ENCODE data around the gene CLEC17A.
"Not testable (repeated sequence)": the region's sequence is repeated elsewhere in the genome, so short reads cannot be mapped to it uniquely, and the experiment has no call there.

The CLEC17A gene

GRCh38 chr19:14616407-14616806, 33.5 kb downstream of the CLEC17A start:
- Mint-ChIP-seq H3K4me1 (ENCODE audit: low read depth) (peaks cover 36% of the 10 kb centered on the region), H3K27me3 (no peaks in the 10 kb centered on the region), H3K9me3 (peaks cover 15% of the 10 kb centered on the region), H3K4me3 (no peak overlapping the region), H3K36me3 (ENCODE audit: low read depth) (no peaks in the 10 kb centered on the region), H3K27ac (peak overlapping the region; percentile 2)
- intact Hi-C loops (cut with micrococcal nuclease): no loop called here

- intact Hi-C loops (cut with micrococcal nuclease): no loop called here
- Mint-ChIP-seq H3K36me3 (ENCODE audit: low read depth) (no peaks in the 10 kb centered on the region), H3K27me3 (no peaks in the 10 kb centered on the region), H3K4me3 (no peak overlapping the region), H3K4me1 (ENCODE audit: low read depth) (peaks cover 29% of the 10 kb centered on the region), H3K27ac (no peak overlapping the region), H3K9me3 (peaks cover 15% of the 10 kb centered on the region)
Measured at GRCh38 chr19:14619404-14619803, 36.5 kb downstream of the CLEC17A start.

DNA sequence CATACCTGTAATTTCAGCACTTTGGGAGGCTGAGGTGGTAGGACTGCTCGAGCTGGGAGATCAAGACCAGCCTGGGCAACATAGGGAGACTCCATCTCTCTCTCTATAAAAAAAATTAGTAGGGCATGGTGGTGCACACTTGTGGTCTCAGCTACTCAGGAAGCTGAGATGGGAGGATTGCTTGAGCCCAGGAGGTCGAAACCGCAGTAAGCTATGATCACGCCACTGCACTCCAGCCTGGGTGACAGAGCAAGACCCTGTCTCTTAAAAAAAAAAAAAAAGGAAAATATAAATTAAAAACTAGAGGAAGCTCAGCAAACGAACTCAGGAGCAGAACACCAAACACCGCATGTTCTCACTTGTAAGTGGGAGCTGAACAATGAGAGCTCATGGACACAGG, 41.6 kb downstream of the CLEC17A start:
- intact Hi-C loops (cut with micrococcal nuclease); H3K4me1 Mint-ChIP-seq (ENCODE audit: low read depth); H3K27ac Mint-ChIP-seq; H3K27me3 Mint-ChIP-seq; H3K36me3 Mint-ChIP-seq (ENCODE audit: low read depth); H3K4me3 Mint-ChIP-seq: not testable (repeated sequence)
- peaks cover 12% of the 10 kb centered on the region for H3K9me3 Mint-ChIP-seq

GRCh38 chr19:14629557-14629956, 46.7 kb downstream of the CLEC17A start:
- intact Hi-C loops (cut with micrococcal nuclease): no loop called here

GRCh38 chr19:14632286-14632685, 49.4 kb downstream of the CLEC17A start:
- H3K9me3 Mint-ChIP-seq: peaks cover 10% of the 10 kb centered on the region
- no peak overlapping the region for H3K4me3 Mint-ChIP-seq
- peaks cover 3% of the 10 kb centered on the region for H3K27me3 Mint-ChIP-seq
- no peaks in the 10 kb centered on the region for H3K36me3 Mint-ChIP-seq (ENCODE audit: low read depth)
- H3K4me1 Mint-ChIP-seq (ENCODE audit: low read depth): peaks cover 11% of the 10 kb centered on the region
- H3K27ac Mint-ChIP-seq: no peak overlapping the region
- intact Hi-C loops (cut with micrococcal nuclease): no loop called here

More at GRCh38 chr19:14629557-14629956, 46.7 kb downstream of the CLEC17A start:
- Mint-ChIP-seq H3K27ac (no peak overlapping the region), H3K9me3 (peaks cover 10% of the 10 kb centered on the region), H3K4me3 (no peak overlapping the region), H3K4me1 (ENCODE audit: low read depth) (peaks cover 5% of the 10 kb centered on the region), H3K27me3 (no peaks in the 10 kb centered on the region), H3K36me3 (ENCODE audit: low read depth) (no peaks in the 10 kb centered on the region)

- Mint-ChIP-seq H3K27me3 (peaks cover 7% of the 10 kb centered on the region), H3K27ac (no peak overlapping the region), H3K4me1 (ENCODE audit: low read depth) (peaks cover 6% of the 10 kb centered on the region), H3K9me3 (peaks cover 18% of the 10 kb centered on the region), H3K4me3 (no peak overlapping the region), H3K36me3 (ENCODE audit: low read depth) (no peaks in the 10 kb centered on the region)
- intact Hi-C loops (cut with micrococcal nuclease): no loop called here
Measured at GRCh38 chr19:14639536-14640277, 56.8 kb downstream of the CLEC17A start.

GRCh38 chr19:14648506-14648905, 65.6 kb downstream of the CLEC17A start:
- Mint-ChIP-seq H3K27me3 (peaks cover 25% of the 10 kb centered on the region), H3K36me3 (ENCODE audit: low read depth) (no peaks in the 10 kb centered on the region), H3K27ac (no peak overlapping the region), H3K9me3 (peaks cover 8% of the 10 kb centered on the region), H3K4me3 (no peak overlapping the region), H3K4me1 (ENCODE audit: low read depth) (peaks cover 5% of the 10 kb centered on the region)
- intact Hi-C loops (cut with micrococcal nuclease): no loop called here

GRCh38 chr19:14649020-14649419, 66.1 kb downstream of the CLEC17A start:
- Mint-ChIP-seq H3K27ac (no peak overlapping the region), H3K4me3 (no peak overlapping the region), H3K4me1 (ENCODE audit: low read depth) (peaks cover 5% of the 10 kb centered on the region), H3K9me3 (peaks cover 8% of the 10 kb centered on the region), H3K27me3 (peaks cover 24% of the 10 kb centered on the region), H3K36me3 (ENCODE audit: low read depth) (no peaks in the 10 kb centered on the region)
- intact Hi-C loops (cut with micrococcal nuclease): no loop called here

- H3K4me1 Mint-ChIP-seq (ENCODE audit: low read depth): peaks cover 5% of the 10 kb centered on the region
- H3K4me3 Mint-ChIP-seq: no peak overlapping the region
- no peak overlapping the region for H3K27ac Mint-ChIP-seq
- peaks cover 24% of the 10 kb centered on the region for H3K27me3 Mint-ChIP-seq
- no peaks in the 10 kb centered on the region for H3K36me3 Mint-ChIP-seq (ENCODE audit: low read depth)
- intact Hi-C loops (cut with micrococcal nuclease): no loop called here
- peaks cover 8% of the 10 kb centered on the region for H3K9me3 Mint-ChIP-seq
Measured at GRCh38 chr19:14650161-14650560, 67.3 kb downstream of the CLEC17A start.

DNA sequence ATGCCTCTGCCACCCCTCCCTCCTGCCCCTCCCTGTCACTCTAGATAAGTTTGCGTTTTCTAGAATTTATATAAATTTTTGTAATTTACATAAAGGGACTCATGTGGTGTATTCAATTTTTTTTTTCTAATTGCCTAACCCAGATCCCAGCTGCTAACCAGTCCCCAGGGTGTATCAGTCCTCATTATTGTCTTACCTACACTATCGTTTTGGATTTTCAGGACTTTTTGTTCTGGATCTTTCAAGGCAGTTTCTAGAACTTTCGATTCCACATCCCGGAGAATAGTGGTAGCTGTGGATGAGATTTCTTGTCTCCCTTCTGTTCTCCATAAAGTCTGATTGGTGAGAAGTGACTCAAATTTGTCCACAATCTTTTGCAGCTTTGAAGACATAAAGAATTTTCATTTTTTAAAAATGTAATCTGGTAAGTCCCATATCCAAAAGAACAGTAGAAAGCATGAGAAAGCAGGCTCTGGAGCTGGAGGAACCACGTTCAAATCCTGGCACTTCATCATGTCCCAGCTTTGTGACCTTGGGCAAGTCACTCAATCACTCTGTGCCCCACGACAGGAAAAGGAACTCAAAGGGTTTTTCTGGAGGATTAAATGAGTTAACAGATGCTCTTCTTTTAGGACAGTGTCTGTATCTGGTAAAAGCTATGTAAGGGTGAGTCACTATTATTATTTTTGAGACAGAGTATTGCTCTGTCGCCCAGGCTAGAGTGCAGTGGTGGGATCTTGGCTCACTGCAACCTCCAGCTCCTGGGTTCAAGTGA, 72.1 kb downstream of the CLEC17A start:
- Mint-ChIP-seq H3K27ac (no peak overlapping the region), H3K36me3 (ENCODE audit: low read depth) (no peaks in the 10 kb centered on the region), H3K4me3 (no peak overlapping the region), H3K9me3 (no peaks in the 10 kb centered on the region), H3K27me3 (peaks cover 20% of the 10 kb centered on the region), H3K4me1 (ENCODE audit: low read depth) (peaks cover 5% of the 10 kb centered on the region)
- intact Hi-C loops (cut with micrococcal nuclease): no loop called here

- H3K27ac Mint-ChIP-seq: no peak overlapping the region
- H3K27me3 Mint-ChIP-seq: peaks cover 13% of the 10 kb centered on the region
- no peaks in the 10 kb centered on the region for H3K36me3 Mint-ChIP-seq (ENCODE audit: low read depth)
- intact Hi-C loops (cut with micrococcal nuclease): no loop called here
- peaks cover 9% of the 10 kb centered on the region for H3K4me1 Mint-ChIP-seq (ENCODE audit: low read depth)
- no peaks in the 10 kb centered on the region for H3K9me3 Mint-ChIP-seq
- no peak overlapping the region for H3K4me3 Mint-ChIP-seq
Measured at GRCh38 chr19:14655726-14656125, 72.8 kb downstream of the CLEC17A start.

DNA sequence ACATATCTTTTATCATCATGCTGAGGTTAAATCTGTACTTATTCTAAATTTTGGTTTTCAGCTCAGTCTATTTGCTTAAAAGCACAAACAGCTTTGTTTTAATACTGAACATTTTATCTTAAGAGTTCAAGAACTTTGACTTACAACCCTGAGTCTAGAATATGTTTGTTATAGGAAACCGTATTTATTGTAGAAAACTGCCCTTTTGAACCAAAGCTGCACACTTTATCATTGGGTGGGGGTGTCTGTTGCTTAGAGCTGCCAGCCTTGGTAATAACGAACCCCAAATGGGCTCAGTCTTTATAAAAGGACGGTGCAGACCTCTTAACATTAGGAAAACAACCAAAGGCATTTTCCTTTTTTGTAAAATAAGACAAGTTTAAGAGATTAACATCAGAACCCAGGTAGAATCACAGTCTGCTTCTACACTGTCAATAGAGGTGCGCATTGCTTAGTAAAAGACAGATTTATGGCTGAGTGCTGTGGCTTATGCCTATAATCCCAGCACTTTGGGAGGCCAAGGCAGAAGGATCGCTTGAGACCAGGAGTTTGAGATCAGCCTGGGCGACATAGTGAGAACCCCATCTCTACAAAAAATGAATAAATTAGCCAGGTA, 77.1 kb downstream of the CLEC17A start:
- intact Hi-C loops (cut with micrococcal nuclease): no loop called here
- Mint-ChIP-seq H3K9me3 (no peaks in the 10 kb centered on the region), H3K4me3 (no peak overlapping the region), H3K27ac (no peak overlapping the region), H3K36me3 (ENCODE audit: low read depth) (no peaks in the 10 kb centered on the region), H3K4me1 (ENCODE audit: low read depth) (peaks cover 26% of the 10 kb centered on the region), H3K27me3 (peaks cover 6% of the 10 kb centered on the region)

DNA sequence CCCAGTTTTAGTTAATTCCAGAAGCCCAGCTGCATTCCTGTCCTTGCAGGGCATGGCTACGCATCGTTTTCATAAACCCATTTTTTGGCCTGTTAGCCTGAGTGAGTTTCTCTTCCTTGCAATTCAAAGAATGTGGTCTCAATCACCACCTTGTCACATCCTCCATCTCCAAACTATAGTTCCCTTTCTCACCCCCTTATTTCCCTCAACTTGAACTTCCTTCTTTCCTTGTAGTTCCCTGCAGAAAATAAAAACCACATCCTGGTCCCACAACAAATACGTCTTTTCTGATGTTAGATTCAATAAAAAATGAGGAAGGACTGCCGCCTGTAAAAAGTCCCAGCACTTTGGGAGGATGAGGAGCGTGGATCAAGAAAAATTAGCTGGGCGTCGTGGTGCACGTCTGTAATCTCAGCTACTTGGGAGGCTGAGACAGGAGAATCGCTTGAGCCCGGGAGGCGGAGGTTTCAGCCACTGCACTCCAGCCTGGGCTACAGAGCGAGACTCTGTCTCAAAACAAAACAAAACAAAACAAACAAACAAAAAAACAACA, 78.6 kb downstream of the CLEC17A start:
- peak overlapping the region; percentile 56 for H3K4me3 Mint-ChIP-seq
- H3K27ac Mint-ChIP-seq: peak overlapping the region; percentile 69

More for the DNA sequence above, 78.6 kb downstream of the CLEC17A start:
- intact Hi-C loops (cut with micrococcal nuclease): no loop called here
- H3K27me3 Mint-ChIP-seq: peaks cover 2% of the 10 kb centered on the region
- no peaks in the 10 kb centered on the region for H3K9me3 Mint-ChIP-seq
- peaks cover 21% of the 10 kb centered on the region for H3K4me1 Mint-ChIP-seq (ENCODE audit: low read depth)
- no peaks in the 10 kb centered on the region for H3K36me3 Mint-ChIP-seq (ENCODE audit: low read depth)

Measured in dendritic cell treated with granulocyte-macrophage colony-stimulating factor and Interleukin-4, amounts not matched to agents 40 ng/mL and 50 ng/mL, for 4 days (primary cell).